ENCODE data around the gene SERPINB12.

DNA sequence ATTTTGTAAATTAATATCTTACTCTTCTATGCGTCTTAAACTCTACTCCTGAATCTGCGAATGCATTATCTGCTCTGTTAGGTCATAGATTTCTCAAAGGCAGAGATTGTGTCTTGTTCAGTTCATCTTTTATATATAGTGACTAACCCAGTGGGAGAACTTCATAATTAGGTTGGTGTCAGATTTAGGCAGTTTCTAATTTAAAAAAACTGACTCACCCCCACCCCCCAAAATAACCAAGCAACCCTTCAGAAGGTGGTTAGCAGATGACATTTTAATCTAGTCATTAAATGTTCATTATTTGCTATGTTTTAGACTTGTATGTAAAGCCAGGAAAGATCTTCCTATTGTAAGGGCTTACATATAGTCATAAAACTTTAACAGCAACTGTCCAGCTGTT, 10.4 kb downstream of the SERPINB12 start:
- TF ChIP-seq TCF12 (IDR thresholded peaks at IDR 0.05; ENCODE audit: low read depth), result no peak
- no peak for TF ChIP-seq TAF1 (IDR thresholded peaks at IDR 0.05; ENCODE audit: low read depth)
- TF ChIP-seq, protein P1, sequence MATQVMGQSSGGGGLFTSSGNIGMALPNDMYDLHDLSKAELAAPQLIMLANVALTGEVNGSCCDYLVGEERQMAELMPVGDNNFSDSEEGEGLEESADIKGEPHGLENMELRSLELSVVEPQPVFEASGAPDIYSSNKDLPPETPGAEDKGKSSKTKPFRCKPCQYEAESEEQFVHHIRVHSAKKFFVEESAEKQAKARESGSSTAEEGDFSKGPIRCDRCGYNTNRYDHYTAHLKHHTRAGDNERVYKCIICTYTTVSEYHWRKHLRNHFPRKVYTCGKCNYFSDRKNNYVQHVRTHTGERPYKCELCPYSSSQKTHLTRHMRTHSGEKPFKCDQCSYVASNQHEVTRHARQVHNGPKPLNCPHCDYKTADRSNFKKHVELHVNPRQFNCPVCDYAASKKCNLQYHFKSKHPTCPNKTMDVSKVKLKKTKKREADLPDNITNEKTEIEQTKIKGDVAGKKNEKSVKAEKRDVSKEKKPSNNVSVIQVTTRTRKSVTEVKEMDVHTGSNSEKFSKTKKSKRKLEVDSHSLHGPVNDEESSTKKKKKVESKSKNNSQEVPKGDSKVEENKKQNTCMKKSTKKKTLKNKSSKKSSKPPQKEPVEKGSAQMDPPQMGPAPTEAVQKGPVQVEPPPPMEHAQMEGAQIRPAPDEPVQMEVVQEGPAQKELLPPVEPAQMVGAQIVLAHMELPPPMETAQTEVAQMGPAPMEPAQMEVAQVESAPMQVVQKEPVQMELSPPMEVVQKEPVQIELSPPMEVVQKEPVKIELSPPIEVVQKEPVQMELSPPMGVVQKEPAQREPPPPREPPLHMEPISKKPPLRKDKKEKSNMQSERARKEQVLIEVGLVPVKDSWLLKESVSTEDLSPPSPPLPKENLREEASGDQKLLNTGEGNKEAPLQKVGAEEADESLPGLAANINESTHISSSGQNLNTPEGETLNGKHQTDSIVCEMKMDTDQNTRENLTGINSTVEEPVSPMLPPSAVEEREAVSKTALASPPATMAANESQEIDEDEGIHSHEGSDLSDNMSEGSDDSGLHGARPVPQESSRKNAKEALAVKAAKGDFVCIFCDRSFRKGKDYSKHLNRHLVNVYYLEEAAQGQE (IDR thresholded peaks at IDR 0.05; ENCODE audit: low read depth), result no peak
- TF ChIP-seq TEAD4 (IDR thresholded peaks at IDR 0.05), result no peak
- TF ChIP-seq EGR1 (IDR thresholded peaks at IDR 0.05), result no peak
- no peak for TF ChIP-seq RAD21 (IDR thresholded peaks at IDR 0.05; ENCODE audit: low read depth)
- no peak for TF ChIP-seq CEBPB (IDR thresholded peaks at IDR 0.05)

Data from Ishikawa (cell line).